Endothelial cell (in vitro differentiated cells): ENCODE data around the gene SH3D19. TPM values are rescaled to one million over a fixed set of nuclear protein-coding genes. Genes with fewer than 3 reads are reported as not detected.

Experiments used
- DNase-seq: peaks from one replicate; pipeline ENCODE4 v3.0.0; 2021; ENCODE audit warnings: low spot score
- H3K27ac Mint-ChIP-seq: one replicate; pipeline ENCODE4 v1.8.0; 2021; ENCODE audit warnings: mixed read lengths, inconsistent platforms; ENCODE audit not compliant: unreplicated experiment
- H3K27me3 Mint-ChIP-seq: one replicate; pipeline ENCODE4 v1.8.0; 2021; ENCODE audit warnings: mild to moderate bottlenecking, moderate library complexity, mixed read lengths, inconsistent platforms; ENCODE audit not compliant: unreplicated experiment
- H3K36me3 Mint-ChIP-seq: one replicate; pipeline ENCODE4 v1.8.0; 2021; ENCODE audit warnings: mild to moderate bottlenecking, low read depth, mixed read lengths, inconsistent platforms; ENCODE audit not compliant: unreplicated experiment
- H3K4me1 Mint-ChIP-seq: one replicate; pipeline ENCODE4 v1.8.0; 2021; ENCODE audit warnings: mild to moderate bottlenecking, mixed read lengths, inconsistent platforms; ENCODE audit not compliant: unreplicated experiment
- H3K4me3 Mint-ChIP-seq: one replicate; pipeline ENCODE4 v1.8.0; 2021; ENCODE audit warnings: mild to moderate bottlenecking, mixed read lengths, inconsistent platforms; ENCODE audit not compliant: unreplicated experiment
- H3K9me3 Mint-ChIP-seq: one replicate; pipeline ENCODE4 v1.8.0; 2021; ENCODE audit warnings: mixed read lengths, inconsistent platforms; ENCODE audit not compliant: unreplicated experiment
- total RNA-seq: library from RNA; stranded (reverse); fragmentation: NEBNext Ultra II Directional; extraction: Animal tissue kit (Norgen Biotek cat#: 25700); gene quantifications from one replicate; pipeline ENCODE4 v1.2.1, GENCODE V29; 2021; ENCODE audit not compliant: unreplicated experiment
- TF ChIP-seq, protein P1 (sequence below): fragments of 200-600 bp; sonication (generic); IDR thresholded peaks from one replicate; pipeline ENCODE4 v1.5.0; 2021; ENCODE audit warnings: antibody characterized with exemption; ENCODE audit not compliant: unreplicated experiment

Gene SH3D19
- total RNA-seq, 1 donor from 2014 or later, result 89.5 TPM

DNA sequence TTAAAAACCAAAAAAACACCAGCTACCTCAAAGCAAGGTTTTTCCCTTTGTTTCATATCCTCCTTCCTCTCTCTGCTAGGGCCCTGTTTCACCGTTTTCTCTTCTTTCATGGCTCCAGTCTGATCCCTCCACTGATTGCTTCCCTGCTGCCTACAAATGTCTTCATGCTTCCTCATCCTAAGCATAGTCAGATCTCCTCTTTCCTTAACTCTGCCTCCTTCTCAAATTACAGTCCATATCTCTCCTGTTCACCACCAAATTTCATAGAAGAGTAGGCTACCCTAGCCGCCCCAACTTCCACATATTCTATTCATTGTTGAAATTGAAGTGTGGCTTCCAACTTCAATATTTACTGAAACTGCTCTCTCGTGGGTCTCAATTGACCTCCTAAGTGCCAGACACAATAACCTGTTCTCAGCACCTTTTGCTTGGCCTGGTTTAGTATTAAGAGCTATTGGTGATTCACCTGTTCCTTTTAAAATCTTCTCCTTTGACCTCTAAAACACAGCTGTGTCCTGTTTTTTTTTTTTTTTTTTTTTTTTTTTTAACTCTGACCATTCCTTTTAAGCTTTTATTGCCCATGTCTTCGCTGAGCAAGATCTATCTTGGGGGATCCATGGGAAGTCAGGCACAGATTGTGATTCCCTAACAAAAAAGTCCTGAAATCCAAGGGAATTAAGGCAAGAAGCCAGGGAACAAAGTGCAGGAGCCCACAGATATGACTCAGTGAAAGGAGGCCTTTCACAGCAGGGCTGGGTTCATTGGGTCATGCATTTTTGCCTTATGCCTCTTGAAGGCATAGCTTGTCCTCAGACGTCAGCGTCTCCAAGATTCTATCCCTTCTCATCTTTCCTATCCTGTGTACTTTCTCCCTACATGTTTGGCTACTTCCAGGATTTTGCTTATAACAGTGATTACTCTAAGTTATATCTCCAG, 140.6 kb downstream of the SH3D19 start:
- TF ChIP-seq, protein P1, sequence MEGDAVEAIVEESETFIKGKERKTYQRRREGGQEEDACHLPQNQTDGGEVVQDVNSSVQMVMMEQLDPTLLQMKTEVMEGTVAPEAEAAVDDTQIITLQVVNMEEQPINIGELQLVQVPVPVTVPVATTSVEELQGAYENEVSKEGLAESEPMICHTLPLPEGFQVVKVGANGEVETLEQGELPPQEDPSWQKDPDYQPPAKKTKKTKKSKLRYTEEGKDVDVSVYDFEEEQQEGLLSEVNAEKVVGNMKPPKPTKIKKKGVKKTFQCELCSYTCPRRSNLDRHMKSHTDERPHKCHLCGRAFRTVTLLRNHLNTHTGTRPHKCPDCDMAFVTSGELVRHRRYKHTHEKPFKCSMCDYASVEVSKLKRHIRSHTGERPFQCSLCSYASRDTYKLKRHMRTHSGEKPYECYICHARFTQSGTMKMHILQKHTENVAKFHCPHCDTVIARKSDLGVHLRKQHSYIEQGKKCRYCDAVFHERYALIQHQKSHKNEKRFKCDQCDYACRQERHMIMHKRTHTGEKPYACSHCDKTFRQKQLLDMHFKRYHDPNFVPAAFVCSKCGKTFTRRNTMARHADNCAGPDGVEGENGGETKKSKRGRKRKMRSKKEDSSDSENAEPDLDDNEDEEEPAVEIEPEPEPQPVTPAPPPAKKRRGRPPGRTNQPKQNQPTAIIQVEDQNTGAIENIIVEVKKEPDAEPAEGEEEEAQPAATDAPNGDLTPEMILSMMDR, result no peak
- Mint-ChIP-seq H3K27ac (peak overlapping the region; percentile 81), H3K4me3 (no peak overlapping the region), H3K4me1 (peaks cover 25% of the 10 kb centered on the region), H3K9me3 (no peaks in the 10 kb centered on the region), H3K27me3 (no peaks in the 10 kb centered on the region), H3K36me3 (peaks cover 15% of the 10 kb centered on the region)
- DNase-seq, result no peak

DNA sequence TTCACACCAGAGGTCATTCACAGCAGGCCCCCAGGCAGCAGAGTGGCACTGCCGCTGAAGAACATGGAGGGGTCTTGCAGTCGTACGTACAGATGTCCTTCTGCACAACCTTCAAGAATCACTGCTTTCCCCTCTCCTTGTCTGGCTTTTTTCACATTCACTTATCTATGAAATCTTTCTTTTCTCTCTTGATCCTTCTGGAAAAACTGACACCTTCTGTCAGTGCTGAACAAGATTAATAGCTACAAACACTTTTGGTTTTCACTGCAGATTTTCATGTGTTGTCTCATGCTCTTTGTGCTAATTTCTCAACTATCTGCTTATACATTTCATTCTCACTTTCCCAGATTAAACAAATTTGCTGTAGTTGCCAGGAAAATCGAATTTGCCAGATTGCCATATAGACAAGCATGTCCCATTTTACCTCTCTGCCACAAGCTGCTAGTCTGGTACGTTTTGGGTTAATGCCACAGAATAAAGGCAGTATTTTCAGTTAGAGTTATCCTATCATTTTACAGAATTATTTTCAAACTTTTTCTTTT, 142.9 kb downstream of the SH3D19 start:
- peaks cover 9% of the 10 kb centered on the region for H3K36me3 Mint-ChIP-seq
- peaks cover 25% of the 10 kb centered on the region for H3K4me1 Mint-ChIP-seq
- H3K27me3 Mint-ChIP-seq, result no peaks in the 10 kb centered on the region
- TF ChIP-seq, protein P1, result no peak
- H3K9me3 Mint-ChIP-seq, result no peaks in the 10 kb centered on the region
- DNase-seq, result no peak
- no peak overlapping the region for H3K27ac Mint-ChIP-seq
- H3K4me3 Mint-ChIP-seq, result no peak overlapping the region

DNA sequence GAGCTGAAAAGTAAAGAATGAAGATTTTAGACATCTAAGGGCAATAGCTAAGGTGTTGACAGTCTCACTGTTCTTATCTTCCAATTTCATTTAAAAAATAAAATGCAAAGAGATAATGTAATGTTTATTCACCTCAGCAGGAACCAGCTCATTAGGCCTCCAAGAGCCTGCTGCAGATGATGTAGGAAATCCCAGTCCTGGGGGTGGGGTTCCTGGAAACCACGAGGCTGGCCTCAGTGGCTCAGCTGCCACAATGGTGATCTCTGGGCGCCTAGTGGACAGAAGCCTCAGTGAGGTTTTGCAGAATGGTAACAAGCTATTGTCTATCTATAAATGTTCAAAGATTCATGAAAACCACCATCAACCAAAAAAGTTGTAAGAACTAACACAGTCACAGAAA, 148.7 kb downstream of the SH3D19 start:
- no peaks in the 10 kb centered on the region for H3K27me3 Mint-ChIP-seq
- TF ChIP-seq, protein P1, result no peak
- peaks cover 2% of the 10 kb centered on the region for H3K4me1 Mint-ChIP-seq
- peaks cover 26% of the 10 kb centered on the region for H3K36me3 Mint-ChIP-seq
- no peak overlapping the region for H3K27ac Mint-ChIP-seq
- no peaks in the 10 kb centered on the region for H3K9me3 Mint-ChIP-seq
- no peak for DNase-seq
- H3K4me3 Mint-ChIP-seq, result no peak overlapping the region

DNA sequence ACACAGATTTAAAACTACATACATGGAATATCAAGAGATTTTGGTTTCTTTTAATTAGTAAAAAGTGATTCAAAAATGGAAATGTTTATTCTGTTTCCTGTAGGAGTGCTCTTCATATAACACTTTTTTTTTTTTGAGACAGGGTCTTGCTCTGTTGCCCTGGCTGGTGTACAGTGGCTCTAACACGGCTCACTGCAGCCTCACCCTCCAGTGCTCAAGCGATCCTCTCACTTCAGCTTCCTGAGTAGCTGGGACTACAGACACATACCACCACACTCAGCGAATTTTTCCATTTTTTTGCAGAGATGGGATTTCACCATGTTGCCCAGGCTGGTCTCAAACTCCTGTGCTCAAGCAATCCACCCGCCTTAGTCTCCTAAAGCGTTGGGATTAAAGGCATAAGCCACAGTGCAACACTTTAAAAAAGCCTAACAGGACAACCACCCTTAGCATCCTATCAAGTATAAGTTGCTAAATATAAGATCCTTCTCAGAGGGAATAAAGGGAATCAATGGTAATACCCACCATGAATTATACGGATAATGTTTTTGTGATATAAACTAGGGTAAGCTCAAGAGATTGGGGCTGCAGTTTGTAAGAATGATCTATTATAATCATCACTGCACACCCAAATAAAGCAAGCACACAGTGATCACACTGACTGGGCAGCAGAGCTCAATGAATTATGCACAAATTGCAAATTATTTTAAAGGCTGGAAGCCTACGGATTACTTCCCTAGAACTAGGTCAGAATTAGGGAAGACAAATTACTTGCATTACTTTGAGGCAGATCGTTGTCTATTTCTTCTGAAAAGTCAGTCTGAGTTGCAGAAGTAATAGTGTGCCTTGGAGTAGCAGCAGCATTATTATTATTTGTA, 149.4 kb downstream of the SH3D19 start:
- TF ChIP-seq, protein P1, result no peak
- Mint-ChIP-seq H3K4me1 (no peaks in the 10 kb centered on the region), H3K4me3 (peak overlapping the region; percentile 2), H3K27me3 (no peaks in the 10 kb centered on the region), H3K9me3 (no peaks in the 10 kb centered on the region), H3K27ac (no peak overlapping the region), H3K36me3 (peaks cover 21% of the 10 kb centered on the region)
- no peak for DNase-seq
